ENCODE measurements around the gene TGFBI.
"Not testable (repeated sequence)": the region's sequence is repeated elsewhere in the genome, so short reads cannot be mapped to it uniquely, and the experiment has no call there.

TGFBI gene

DNA sequence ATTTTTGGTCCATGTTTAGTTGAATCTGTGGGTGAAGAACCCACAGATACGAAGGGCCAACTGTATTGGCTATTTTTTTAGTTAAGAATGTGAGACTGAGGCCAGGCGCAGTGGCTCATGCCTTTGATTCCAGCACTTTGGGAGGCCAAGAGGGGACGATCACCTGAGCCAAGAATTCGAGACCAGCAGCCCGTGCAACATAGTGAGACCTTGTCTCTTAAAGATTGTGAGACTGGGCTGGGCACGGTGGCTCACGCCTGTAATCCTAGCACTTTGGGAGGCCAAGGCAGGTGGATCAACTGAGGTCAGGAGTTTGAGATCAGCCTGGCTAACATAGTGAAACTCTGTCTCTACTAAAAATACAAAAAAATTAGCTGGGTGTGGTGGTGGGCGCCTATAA lies 16.2 kb downstream of the TGFBI start:
- DNase-seq (ENCODE audit: low read depth in 2 of 2): not testable (repeated sequence)

DNA sequence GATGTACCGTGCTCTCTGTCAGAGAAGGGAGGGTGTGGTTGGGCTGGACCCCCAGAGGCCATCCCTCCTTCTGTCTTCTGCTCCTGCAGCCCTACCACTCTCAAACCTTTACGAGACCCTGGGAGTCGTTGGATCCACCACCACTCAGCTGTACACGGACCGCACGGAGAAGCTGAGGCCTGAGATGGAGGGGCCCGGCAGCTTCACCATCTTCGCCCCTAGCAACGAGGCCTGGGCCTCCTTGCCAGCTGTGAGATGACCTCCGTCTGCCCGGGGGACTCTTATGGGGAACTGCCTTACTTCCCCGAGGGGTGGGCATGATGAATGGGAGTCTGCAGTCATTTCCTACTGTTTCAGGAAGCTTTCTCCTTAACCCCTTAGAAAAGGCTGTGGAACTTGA lies 17.5 kb downstream of the TGFBI start:
- no peak for DNase-seq (ENCODE audit: low read depth in 2 of 2)

DNA sequence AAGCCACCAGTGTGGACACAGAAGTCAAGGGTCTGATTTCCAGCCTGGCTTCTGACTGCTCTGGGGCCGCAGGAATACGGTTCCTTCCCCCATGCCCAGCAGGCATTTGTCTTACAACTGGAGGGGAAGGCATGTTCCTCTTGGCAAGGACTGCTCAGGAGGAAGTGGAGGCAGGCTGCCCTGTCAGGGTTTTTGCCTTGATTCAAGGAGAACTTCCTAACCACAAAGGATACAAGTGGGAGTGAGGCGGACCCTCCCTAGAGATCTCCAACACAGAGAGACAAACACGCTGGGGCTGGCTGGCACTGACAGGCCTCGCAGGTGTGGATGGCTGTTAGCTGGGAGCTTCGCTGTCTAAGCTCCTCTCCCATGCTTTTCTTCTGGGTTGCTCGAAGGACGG lies 19.1 kb downstream of the TGFBI start:
- DNase-seq (ENCODE audit: low read depth in 2 of 2): no peak

DNA sequence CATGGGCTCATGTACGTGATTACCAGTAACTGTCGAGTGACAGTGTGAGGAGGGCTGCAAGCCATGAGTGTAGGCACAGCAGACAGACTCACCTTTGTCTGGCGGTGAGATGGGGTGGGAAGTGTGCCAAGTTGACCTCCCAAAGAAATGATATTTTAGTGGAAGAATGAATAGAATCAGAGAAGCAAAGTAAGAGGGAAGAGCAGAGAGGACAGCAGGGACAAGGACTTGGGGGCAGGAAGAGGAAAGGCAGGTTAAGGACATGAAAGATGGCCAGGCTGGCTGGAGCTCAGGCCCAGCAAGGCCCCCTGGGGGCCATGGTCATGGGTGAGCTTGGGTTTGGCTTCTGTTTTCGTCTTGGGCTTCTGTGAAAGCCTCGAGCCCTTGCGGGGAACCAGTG lies 20.2 kb downstream of the TGFBI start:
- DNase-seq (ENCODE audit: low read depth in 2 of 2): no peak

DNA sequence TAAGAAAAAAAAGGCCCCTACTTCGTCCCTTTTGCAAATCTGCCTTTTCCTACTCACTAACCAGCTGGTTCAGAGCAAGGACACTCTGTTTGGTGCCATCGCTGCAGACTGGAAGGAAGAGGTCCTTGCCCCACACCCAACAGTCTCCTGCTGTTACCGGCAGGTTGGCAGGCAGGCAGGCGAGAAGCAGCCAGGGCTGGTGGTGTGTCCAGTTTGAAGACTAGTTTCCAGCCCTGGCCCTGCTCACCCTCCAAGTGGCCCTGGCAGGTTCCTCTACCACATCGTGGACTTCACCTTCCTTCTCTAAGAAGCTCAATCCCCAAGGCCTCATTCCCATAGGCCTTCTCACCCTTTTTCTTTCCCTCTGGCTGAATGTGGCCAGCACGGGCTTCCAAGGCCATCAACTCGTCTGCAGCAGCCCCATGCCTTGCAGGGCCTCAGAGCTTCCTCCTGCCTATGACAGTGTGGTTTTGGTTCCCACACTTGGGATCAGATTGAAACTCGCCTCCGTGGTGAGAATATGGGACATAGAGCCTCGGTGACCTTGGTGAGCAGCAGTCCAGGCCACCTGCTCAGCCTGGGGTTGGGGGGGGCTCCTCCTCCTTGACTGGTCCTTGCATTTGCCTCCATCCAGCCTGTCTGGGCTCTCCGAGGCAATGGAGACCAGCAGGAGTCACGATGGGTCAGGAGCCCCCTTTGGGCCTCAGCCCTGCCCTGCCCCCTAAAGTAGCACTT lies 22.9 kb downstream of the TGFBI start:
- DNase-seq (ENCODE audit: low read depth in 2 of 2): no peak

GRCh38 chr5:136052692-136053335 lies 24.0 kb downstream of the TGFBI start:
- DNase-seq (ENCODE audit: low read depth in 2 of 2): no peak

DNA sequence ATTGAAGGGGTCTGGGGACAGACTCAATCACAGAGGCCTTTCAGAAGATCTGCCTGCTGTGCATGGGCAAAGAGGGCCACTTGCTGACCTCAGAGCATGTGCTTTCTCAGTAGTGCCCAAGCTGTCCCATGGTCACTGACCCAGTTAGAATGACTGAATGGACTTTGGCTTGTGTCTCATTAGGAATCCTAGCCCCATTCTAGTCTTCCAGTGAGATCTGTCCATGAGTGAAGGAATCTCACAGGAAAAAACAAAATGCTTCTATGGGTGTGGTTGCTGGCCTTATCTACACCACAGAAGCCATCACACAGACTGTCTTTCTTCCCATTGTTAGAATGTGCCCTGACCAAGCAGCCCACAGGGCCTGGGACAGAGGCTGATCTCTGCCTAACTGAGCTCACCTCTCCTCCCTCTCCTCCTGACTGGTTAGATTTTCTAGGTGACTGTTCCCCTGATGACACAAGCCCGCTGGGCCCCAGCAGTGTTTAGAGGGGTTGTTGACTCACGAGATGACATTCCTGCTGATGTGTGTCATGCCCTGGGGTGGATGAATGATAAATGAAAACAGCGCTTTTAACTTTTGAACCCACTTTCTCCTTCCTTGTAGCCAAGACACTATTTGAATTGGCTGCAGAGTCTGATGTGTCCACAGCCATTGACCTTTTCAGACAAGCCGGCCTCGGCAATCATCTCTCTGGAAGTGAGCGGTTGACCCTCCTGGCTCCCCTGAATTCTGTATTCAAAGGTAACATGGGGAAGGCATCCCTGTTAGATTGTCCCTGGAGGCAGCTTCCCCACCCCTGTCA lies 24.8 kb downstream of the TGFBI start:
- no peak for DNase-seq (ENCODE audit: low read depth in 2 of 2)

DNA sequence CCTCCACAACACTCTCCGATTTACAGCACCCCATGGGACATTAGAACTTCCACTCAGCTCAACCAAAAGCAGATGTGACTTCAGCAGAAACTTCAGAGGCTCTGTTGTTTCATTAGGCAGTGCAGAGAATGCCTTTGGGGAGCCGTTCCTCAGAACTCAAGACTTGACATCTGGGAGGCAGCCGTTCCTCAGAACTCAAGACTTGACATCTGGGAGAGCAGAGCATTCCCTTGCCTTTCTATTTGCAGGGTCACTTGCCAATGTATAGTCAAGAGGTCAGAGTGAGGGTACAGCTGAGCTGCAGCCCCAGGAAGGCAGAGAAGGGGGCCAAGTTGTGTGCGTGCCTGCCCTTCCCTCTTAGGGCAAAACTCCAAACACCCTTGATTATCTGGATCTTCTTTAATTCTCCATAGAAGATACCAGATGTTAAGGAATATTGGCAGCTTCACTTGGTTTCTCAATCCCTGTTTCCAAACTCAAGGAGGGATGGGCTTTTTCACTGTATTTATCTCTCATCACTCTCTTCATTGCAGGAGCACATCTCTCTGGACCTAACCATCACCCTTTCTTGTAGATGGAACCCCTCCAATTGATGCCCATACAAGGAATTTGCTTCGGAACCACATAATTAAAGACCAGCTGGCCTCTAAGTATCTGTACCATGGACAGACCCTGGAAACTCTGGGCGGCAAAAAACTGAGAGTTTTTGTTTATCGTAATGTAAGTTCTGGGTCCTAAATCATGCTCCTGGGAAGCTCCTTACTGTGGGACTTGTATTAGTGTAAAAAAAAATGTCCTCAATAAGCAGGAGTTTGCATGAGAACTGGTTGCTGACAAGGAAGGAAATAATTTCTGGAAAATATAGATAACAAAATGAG lies 25.6 kb downstream of the TGFBI start:
- DNase-seq (ENCODE audit: low read depth in 2 of 2): no peak

DNA sequence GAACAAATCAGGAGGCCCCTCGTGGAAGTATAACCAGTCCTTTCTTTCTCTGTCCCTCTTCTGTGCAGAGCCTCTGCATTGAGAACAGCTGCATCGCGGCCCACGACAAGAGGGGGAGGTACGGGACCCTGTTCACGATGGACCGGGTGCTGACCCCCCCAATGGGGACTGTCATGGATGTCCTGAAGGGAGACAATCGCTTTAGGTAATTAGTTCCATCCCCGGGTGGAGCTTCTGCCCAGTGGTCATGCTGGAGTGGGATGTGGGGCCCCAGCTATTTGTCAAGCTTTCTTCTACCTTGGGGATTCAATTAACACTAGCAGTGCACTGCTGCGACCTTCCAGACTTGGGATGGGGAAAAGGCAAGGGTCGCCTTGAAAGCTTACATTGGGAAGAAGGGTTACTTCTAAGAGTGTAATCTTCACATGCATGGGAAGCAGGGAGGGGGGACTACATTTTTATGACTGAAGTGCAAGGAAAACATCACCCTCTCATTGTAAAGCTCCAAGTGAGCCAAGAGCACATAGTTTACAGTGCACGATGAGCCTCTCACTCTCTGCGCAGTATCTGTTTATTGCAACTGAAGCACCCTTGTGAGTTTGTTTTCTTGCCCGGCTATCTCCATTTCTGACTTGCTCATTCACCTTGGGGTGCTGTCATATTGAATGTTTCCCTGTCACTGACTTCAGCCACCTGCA lies 27.0 kb downstream of the TGFBI start:
- DNase-seq (ENCODE audit: low read depth in 2 of 2): no peak

GRCh38 chr5:136056336-136056735 lies 27.5 kb downstream of the TGFBI start:
- DNase-seq (ENCODE audit: low read depth in 2 of 2): no peak

DNA sequence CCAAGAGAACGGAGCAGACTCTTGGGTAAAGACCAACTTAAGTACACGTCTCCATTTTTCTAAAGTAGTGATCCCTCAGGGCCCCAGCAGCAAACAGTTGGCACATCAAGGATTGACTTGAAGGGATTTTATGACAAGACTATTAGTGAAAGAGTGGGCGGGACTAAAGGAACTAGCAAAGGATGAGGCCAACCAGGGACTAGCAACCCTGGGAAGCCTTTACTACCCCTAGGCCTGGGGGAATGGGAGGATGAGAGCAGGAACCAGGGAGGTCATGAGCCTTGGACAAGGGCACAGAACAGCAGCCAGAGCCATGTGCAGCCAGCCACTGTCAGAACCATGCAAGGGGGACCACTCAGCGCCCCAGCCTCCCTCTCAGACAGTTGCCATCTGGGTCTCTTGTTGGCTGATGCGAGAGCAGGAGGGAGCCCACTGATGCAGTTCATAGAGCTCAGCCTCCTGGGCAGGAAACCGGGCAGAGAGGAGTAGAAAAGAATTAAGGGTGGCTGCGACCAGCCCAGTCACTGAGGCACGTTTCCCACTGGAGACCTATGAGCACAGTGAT lies 28.1 kb downstream of the TGFBI start:
- DNase-seq (ENCODE audit: low read depth in 2 of 2): no peak

- DNase-seq (ENCODE audit: low read depth in 2 of 2): no peak
Observed at GRCh38 chr5:136057401-136058038, 28.7 kb downstream of the TGFBI start.

GRCh38 chr5:136058039-136058971 lies 29.5 kb downstream of the TGFBI start:
- no peak for DNase-seq (ENCODE audit: low read depth in 2 of 2)

- DNase-seq (ENCODE audit: low read depth in 2 of 2): no peak
Observed at GRCh38 chr5:136058972-136059354, 30.2 kb downstream of the TGFBI start.

DNA sequence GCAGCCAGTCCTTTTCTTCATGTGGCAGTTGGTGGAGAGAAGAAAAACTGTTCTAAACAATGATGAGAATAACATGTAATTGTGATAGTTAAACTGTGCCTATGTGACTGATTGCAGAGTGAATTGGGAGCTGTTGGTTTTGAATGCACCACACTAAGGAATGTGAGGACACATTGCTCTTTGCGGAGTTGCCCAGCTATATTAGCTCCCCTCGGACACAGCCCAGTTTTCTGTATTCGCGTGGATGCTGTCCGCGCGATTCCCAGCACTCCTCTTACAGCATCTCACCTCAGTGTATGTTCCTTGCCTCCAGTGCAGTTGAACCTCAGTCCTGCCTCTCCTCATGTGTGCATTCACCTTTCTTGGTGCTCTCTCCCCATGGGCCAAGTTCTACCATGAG lies 32.2 kb downstream of the TGFBI start:
- DNase-seq (ENCODE audit: low read depth in 2 of 2): no peak

DNA sequence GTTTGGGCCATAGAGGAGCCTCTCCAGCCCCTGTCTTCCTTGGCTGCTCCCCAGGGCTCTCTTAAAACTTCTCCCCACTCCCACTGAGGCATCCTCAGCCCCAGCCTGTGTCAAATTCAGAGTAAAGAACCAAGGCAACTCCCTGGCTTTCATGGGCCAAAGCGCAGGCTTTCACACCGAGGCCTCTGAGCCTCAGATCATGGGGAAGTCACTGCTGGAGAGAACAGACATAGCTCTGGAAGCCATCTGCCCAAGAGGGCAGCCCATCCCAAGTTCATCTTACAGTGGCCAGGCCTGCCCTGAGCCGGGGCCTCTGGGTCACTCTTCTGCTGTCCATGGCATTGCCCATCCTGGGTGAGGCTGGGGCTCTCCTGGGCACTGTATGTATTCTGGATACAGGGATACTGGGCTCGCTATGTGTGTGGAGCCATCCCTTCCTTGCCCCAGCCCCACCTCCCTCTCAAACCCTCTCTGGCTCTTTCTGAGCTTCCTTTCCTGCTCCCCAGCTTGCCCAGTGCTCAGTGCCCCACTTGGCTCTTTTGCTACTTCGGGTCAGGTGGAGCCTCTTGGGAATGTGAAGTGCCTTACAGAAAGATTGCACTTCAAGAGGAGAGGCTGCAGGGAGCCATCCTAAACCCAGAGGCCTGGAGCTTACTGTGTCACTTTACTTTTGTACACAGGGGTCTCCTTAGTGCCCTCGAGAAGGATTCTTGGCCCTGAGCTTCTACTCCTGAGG lies 33.0 kb downstream of the TGFBI start:
- no peak for DNase-seq (ENCODE audit: low read depth in 2 of 2)

- DNase-seq (ENCODE audit: low read depth in 2 of 2): no peak
Observed at GRCh38 chr5:136062366-136063274, 33.8 kb downstream of the TGFBI start.
